ENCODE data around the gene AMBRA1.

The AMBRA1 gene

DNA sequence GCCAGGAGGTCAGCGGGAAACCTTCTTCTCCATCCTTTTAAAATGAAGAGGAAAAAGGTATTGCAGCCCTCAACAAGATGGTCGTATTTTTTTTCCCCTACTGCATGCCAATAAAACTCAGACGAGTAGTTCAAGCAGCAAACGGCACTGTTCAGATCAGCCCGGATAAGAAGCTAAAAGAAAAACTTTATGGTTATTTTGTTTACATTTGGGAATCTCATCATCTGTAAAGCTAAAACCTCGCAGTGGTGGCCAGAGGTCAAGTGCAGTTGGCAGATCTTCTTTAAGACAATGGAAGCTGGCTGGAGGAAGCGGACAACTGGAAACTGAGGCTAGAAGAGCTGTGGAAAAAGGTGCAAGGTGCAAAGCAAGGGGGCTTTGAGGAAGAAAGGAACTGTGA lies 171.2 kb downstream of the AMBRA1 start:
- H3K4me3 ChIP-seq (ENCODE audit: low read depth, low read length): no peak overlapping the region
- TF ChIP-seq CTCF (IDR thresholded peaks at IDR 0.05; ENCODE audit: low read depth, low read length, missing control alignments): no peak
- DNase-seq (ENCODE audit: low read depth): no peak

DNA sequence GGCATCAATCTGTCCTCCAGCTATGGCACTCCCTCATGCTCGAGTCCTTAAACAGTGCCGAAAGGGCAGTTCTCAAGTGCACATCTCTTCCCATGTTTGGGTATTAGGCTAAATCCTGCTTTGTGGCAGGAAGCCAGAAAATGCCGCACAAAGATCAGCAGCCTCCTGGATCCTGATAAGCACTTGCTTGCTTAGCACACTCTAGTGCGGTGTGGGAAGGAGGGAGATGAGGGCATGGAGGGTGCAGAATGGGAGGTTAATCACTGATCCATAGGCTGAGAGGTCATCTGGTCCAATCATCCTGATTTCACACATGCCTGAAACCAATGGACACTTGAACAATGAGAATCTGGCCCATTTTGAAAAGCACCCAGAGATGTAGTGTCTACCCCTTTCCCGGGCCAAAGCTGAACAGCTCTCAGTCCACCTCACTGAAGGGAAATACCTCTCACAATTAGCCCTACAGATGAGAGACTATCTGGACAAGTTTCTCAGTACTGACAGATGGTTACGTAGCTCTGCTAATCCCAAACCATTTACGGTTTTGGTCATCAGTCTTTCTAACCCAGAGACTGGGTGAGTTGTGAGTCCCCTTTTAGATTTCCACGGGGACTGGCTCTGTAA lies 172.5 kb downstream of the AMBRA1 start:
- H3K4me3 ChIP-seq (ENCODE audit: low read depth, low read length): no peak overlapping the region
- no peak for TF ChIP-seq CTCF (IDR thresholded peaks at IDR 0.05; ENCODE audit: low read depth, low read length, missing control alignments)
- DNase-seq (ENCODE audit: low read depth): no peak

DNA sequence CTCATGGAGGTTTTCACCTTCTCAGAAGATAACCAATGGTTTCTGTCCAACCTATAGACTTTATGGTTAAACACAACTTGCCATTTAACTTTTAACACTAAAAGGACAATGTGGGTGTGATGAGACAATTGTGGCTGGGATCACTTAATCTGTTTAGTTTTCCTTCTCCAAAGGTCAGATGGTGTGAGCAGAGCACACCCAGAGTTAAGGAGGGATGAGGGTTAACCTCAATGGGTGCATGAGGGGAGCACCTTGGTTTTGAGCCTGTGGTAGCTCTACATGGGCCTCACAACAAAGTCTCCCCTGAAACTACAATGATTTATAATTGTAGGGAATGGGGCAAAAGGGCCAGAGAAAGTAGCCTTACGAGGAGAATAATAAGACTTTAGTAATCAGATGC lies 173.3 kb downstream of the AMBRA1 start:
- no peak for DNase-seq (ENCODE audit: low read depth)
- TF ChIP-seq CTCF (IDR thresholded peaks at IDR 0.05; ENCODE audit: low read depth, low read length, missing control alignments): no peak
- H3K4me3 ChIP-seq (ENCODE audit: low read depth, low read length): no peak overlapping the region

- no peak for DNase-seq (ENCODE audit: low read depth)
- TF ChIP-seq CTCF (IDR thresholded peaks at IDR 0.05; ENCODE audit: low read depth, low read length, missing control alignments): no peak
- no peak overlapping the region for H3K4me3 ChIP-seq (ENCODE audit: low read depth, low read length)
Measured at GRCh38 chr11:46418751-46419150, 175.1 kb downstream of the AMBRA1 start.

DNA sequence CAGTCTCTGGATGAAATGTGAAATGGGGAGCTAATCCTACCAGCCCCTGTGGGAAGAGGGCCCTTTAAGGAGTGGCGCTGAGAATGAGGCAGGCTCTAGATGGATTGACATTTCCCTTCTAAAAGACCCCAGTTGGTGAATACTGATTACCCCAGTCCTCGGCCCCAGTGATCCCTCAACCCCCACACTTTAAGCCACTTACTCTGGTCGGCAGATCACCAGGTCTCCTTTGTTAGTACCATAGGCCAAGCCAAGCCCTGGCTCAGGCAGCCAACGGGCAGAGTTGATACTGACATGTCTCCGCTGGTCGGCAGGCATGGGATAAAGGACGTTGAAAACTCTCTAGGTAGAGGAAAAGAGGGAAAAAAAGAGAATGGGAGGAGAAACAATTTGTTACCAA lies 176.1 kb downstream of the AMBRA1 start:
- H3K4me3 ChIP-seq (ENCODE audit: low read depth, low read length): no peak overlapping the region
- DNase-seq (ENCODE audit: low read depth): no peak
- TF ChIP-seq CTCF (IDR thresholded peaks at IDR 0.05; ENCODE audit: low read depth, low read length, missing control alignments): no peak

- no peak for TF ChIP-seq CTCF (IDR thresholded peaks at IDR 0.05; ENCODE audit: low read depth, low read length, missing control alignments)
- no peak for DNase-seq (ENCODE audit: low read depth)
- no peak overlapping the region for H3K4me3 ChIP-seq (ENCODE audit: low read depth, low read length)
Measured at GRCh38 chr11:46414879-46415278, 178.9 kb downstream of the AMBRA1 start.

DNA sequence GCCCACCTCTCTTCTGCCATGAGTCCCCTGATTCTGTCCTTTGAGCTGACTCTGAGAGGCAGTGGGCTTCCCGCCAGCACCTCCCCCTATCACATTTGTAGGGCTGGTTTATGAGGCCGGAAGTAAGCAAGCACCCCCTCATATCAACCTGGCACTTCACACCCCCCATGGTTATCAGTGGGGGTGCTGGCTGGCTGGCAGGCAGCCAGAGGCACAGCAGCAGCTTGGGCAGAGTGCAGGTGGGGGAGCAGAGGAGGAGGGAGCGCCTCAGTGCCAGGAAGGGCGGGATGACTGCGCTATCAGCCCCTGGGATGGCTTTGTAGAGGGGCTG lies 179.4 kb downstream of the AMBRA1 start:
- TF ChIP-seq CTCF (IDR thresholded peaks at IDR 0.05; ENCODE audit: low read depth, low read length, missing control alignments): no peak
- DNase-seq (ENCODE audit: low read depth): no peak
- no peak overlapping the region for H3K4me3 ChIP-seq (ENCODE audit: low read depth, low read length)

All from GM12864 (cell line).